CD4-positive, alpha-beta T cell (primary cell): Measurements from ENCODE around the gene SRMS. TPM values are rescaled to one million over a fixed set of nuclear protein-coding genes. Genes with fewer than 3 reads are reported as not detected.

Experiments
- ATAC-seq: fragments of 200-7000 bp; cut with Tn5 transposase; one replicate; pipeline ENCODE4 v1.10.0; 2022; ENCODE audit warnings: mild to moderate bottlenecking; ENCODE audit not compliant: poor library complexity
- CTCF ChIA-PET: fragments of 350-600 bp; sonication (Branson Sonifier 250); formaldehyde crosslinking; loops from one replicate; lab custom pipeline; 2021; ENCODE audit warnings: antibody characterized with exemption, inconsistent platforms; lab: Charles Lee
- POLR2A ChIA-PET: fragments of 350-600 bp; sonication (Branson Sonifier 250); formaldehyde crosslinking; loops from one replicate; lab custom pipeline; 2021; ENCODE audit warnings: antibody characterized with exemption, inconsistent platforms; lab: Charles Lee
- DNase-seq, 14 experiments: peaks; one replicate each; pipeline ENCODE4 v3.0.0-alpha.2; 2013 to 2020; ENCODE audit warnings: mixed read lengths in 2 of 14
- H3K27ac ChIP-seq, 2 donors: one replicate each; pipeline versions ENCODE4 v1.5.1 to v1.7.0; 2013; ENCODE audit warnings: low read length in 2 of 2, low read depth in 1 of 2, mild to moderate bottlenecking in 1 of 2
- H3K27me3 ChIP-seq, 2 experiments: 1 replicate in 1 of 2; 2 replicates in 1 of 2; pipeline versions ENCODE4 v1.6.1 to v1.7.0; 2013; ENCODE audit warnings: low read length in 2 of 2, control low read depth in 1 of 2, mild to moderate bottlenecking in 1 of 2, moderate library complexity in 1 of 2; ENCODE audit not compliant: insufficient read depth in 2 of 2, control insufficient read depth in 1 of 2
- H3K36me3 ChIP-seq: one replicate; pipeline ENCODE4 v1.6.1; 2013; ENCODE audit warnings: low read length, control low read depth; ENCODE audit not compliant: insufficient read depth
- H3K4me1 ChIP-seq: one replicate; pipeline ENCODE4 v1.6.1; 2013; ENCODE audit warnings: low read length, control low read depth; ENCODE audit not compliant: insufficient read depth
- H3K4me3 ChIP-seq: one replicate; pipeline ENCODE4 v1.5.1; 2013; ENCODE audit warnings: mild to moderate bottlenecking, low read length, moderate library complexity
- H3K9me3 ChIP-seq, 2 experiments: 1 replicate in 1 of 2; 2 replicates in 1 of 2; pipeline versions ENCODE4 v1.6.1 to v1.7.0; 2013; ENCODE audit warnings: low read length in 2 of 2, mild to moderate bottlenecking in 2 of 2, control low read depth in 1 of 2, moderate library complexity in 1 of 2; ENCODE audit not compliant: control insufficient read depth in 1 of 2, insufficient read depth in 1 of 2
- H3K27ac Mint-ChIP-seq: one replicate; pipeline ENCODE4 v1.8.0; 2020; ENCODE audit warnings: mixed read lengths
- H3K27me3 Mint-ChIP-seq: one replicate; pipeline ENCODE4 v1.8.0; 2021; ENCODE audit warnings: mixed read lengths
- H3K36me3 Mint-ChIP-seq: one replicate; pipeline ENCODE4 v1.8.0; 2021; ENCODE audit warnings: low read depth, mixed read lengths
- H3K4me1 Mint-ChIP-seq: one replicate; pipeline ENCODE4 v1.8.0; 2021; ENCODE audit warnings: low read depth, mixed read lengths
- H3K4me3 Mint-ChIP-seq: one replicate; pipeline ENCODE4 v1.8.0; 2020; ENCODE audit warnings: mild to moderate bottlenecking, mixed read lengths
- H3K9me3 Mint-ChIP-seq: one replicate; pipeline ENCODE4 v1.8.0; 2020; ENCODE audit warnings: mixed read lengths
- intact Hi-C, 2 experiments: fragments of 100-400 bp; cut with DNase I in 1 of 2; cut with micrococcal nuclease in 1 of 2; formaldehyde crosslinking; loops; one replicate each; pipeline versions ENCODE4 v1.15.1 to v1.9.0; 2023 to 2025; cut with DNase I, micrococcal nuclease
- total RNA-seq, 174 experiments: library from RNA in 2 of 174; stranded (reverse) in 2 of 174; gene quantifications; one replicate each; pipeline ENCODE4 v1.2.3 and lab custom pipeline; 2021 to 2026
- TF ChIP-seq, protein P1 (sequence below): fragments of 200-600 bp; IDR thresholded peaks from one replicate; pipeline ENCODE4 v1.8.0; 2022; ENCODE audit warnings: antibody characterized with exemption, mild to moderate bottlenecking

SRMS gene
- total RNA-seq, 2 experiments from 2014 or later = not detected

DNA sequence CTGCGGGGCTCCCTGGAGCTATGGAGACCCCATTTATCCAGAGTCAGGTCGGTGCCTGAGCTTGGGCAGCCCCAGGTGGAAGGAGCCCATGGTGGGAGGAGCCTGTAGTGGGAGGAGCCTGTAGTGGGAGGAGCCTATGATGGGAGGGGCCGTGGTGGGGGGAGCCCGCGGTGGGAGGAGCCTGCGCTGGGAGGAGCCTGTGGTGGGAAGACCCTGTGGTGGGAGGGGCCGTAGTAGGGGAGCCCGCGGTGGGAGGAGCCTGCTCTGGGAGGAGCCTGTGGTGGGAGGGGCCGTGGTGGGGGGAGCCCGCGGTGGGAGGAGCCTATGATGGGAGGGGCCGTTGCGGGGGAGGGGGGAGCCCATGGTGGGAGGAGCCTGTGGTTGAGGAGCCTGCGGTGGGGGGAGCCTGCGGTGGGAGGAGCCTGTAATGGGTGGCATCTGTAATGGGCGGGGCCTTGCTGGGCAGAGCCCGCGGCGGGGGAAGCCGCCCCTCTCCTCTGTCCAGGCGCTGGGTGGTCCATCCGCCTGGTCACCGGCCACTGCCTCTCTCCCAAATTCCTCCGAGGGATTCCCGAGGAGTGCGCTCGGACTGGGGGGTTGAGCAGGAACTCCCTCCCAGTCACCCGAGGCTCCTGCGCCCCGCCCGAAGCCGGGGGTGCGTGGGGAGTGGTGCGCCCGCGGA is 5.8 kb upstream of the SRMS start:
- H3K9me3 Mint-ChIP-seq = no peaks in the 10 kb centered on the region
- no peaks in the 10 kb centered on the region for H3K27me3 Mint-ChIP-seq
- TF ChIP-seq, protein P1, sequence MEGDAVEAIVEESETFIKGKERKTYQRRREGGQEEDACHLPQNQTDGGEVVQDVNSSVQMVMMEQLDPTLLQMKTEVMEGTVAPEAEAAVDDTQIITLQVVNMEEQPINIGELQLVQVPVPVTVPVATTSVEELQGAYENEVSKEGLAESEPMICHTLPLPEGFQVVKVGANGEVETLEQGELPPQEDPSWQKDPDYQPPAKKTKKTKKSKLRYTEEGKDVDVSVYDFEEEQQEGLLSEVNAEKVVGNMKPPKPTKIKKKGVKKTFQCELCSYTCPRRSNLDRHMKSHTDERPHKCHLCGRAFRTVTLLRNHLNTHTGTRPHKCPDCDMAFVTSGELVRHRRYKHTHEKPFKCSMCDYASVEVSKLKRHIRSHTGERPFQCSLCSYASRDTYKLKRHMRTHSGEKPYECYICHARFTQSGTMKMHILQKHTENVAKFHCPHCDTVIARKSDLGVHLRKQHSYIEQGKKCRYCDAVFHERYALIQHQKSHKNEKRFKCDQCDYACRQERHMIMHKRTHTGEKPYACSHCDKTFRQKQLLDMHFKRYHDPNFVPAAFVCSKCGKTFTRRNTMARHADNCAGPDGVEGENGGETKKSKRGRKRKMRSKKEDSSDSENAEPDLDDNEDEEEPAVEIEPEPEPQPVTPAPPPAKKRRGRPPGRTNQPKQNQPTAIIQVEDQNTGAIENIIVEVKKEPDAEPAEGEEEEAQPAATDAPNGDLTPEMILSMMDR = no peak
- H3K4me1 ChIP-seq = peaks cover 39% of the 10 kb centered on the region
- peak overlapping the region; percentile 68 for H3K4me3 ChIP-seq
- H3K27me3 ChIP-seq = peaks cover 3 to 4% of the 10 kb centered on the region in 2 experiments
- H3K36me3 ChIP-seq = no peaks in the 10 kb centered on the region
- intact Hi-C loops = loop anchor here (1.0 to 2.0 kb wide), 3 partner anchors 15 to 33 kb away; partner anchors contain the start of gene PPDPF (in 1 of the 2)
- H3K27ac Mint-ChIP-seq = peak overlapping the region; percentile 91
- peaks cover 0 to 3% of the 10 kb centered on the region in 2 experiments for H3K9me3 ChIP-seq
- POLR2A ChIA-PET = interaction anchor here (0.8 to 2.0 kb wide), 12 partner anchors 12 to 702 kb away, joined by 3 to 21 read pairs (median 4); partner anchors contain the start of genes GMEB2, HELZ2, PCMTD2 and PPDPF
- ATAC-seq = peak; percentile 83
- DNase-seq = peak; percentile 74 to 96 (median 90)
- H3K4me1 Mint-ChIP-seq = peaks cover 18% of the 10 kb centered on the region
- H3K4me3 Mint-ChIP-seq = peak overlapping the region; percentile 90
- peak overlapping the region; percentile 73 to 82 for H3K27ac ChIP-seq
- no peaks in the 10 kb centered on the region for H3K36me3 Mint-ChIP-seq
- CTCF ChIA-PET = interaction anchor here (0.8 to 1.4 kb wide), 3 partner anchors 16 to 89 kb away, joined by 4 to 7 read pairs (median 5); no protein-coding TSS in a partner anchor

DNA sequence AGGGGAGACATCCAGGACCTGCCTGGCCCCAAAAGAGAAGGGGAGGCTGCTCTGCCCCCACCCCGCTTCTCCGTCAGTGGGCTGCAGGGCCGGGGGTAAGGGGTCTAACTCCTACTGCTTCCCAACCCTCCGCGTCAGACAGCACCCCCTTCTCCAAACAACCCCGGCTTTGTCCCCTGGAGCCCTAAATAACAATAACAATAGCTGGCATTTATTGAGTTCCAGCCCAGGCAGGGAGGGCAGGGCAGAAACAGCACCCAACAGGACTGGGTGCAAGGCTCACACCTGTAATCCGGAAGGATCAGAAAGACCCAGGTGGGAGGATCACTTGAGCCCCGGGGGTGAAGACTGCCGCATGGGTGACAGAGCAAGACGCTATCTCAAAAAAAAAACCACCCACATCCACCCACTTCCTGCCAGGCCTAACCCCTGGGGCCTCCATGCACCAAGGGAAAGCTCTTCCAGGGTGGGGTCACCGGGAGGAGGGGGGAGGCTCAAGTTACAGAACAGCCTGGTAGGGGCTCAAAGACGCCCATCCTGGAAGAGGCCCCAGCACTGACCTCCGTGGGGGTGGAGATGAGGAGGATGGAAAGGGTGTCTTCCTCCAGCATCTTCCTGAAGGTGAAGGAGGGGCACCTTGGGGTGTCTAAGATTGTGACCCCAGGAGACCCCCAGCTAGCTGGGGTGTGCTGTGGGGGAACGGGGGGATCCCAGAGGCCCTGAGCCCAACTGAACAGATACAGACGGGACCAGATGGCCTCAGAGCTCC is 5.1 kb upstream of the SRMS start:
- Histone ChIP-seq H3K27ac (peak overlapping the region; percentile 73 to 82), H3K4me1 (peaks cover 39% of the 10 kb centered on the region), H3K36me3 (no peaks in the 10 kb centered on the region), H3K9me3 (peaks cover 0 to 3% of the 10 kb centered on the region in 2 experiments), H3K27me3 (peaks cover 3 to 5% of the 10 kb centered on the region in 2 experiments), H3K4me3 (peak overlapping the region; percentile 42)
- Mint-ChIP-seq H3K4me3 (peak overlapping the region; percentile 90), H3K27me3 (no peaks in the 10 kb centered on the region), H3K36me3 (no peaks in the 10 kb centered on the region), H3K9me3 (no peaks in the 10 kb centered on the region), H3K4me1 (peaks cover 18% of the 10 kb centered on the region), H3K27ac (peak overlapping the region; percentile 91)
- peak; percentile 29 to 86 (median 50) for DNase-seq
- intact Hi-C loops = loop anchor here (1.0 to 2.0 kb wide), 3 partner anchors 14 to 32 kb away; partner anchors contain the start of gene PPDPF (in 1 of the 2)
- ATAC-seq = peak; percentile 59
- TF ChIP-seq, protein P1 = no peak
- CTCF ChIA-PET = interaction anchor here (0.8 to 1.4 kb wide), 4 partner anchors 8 to 89 kb away, joined by 3 to 7 read pairs (median 4); no protein-coding TSS in a partner anchor
- POLR2A ChIA-PET = interaction anchor here (0.7 to 2.0 kb wide), 13 partner anchors 11 to 703 kb away, joined by 3 to 21 read pairs (median 4); partner anchors contain the start of genes GMEB2, HELZ2, PCMTD2 and PPDPF

GRCh38 chr20:63551068-63551467 is 3.5 kb upstream of the SRMS start:
- Histone ChIP-seq H3K36me3 (no peaks in the 10 kb centered on the region), H3K9me3 (peaks cover 0 to 3% of the 10 kb centered on the region in 2 experiments), H3K27ac (no peak overlapping the region), H3K27me3 (peaks cover 3 to 5% of the 10 kb centered on the region in 2 experiments), H3K4me1 (peaks cover 39% of the 10 kb centered on the region), H3K4me3 (no peak overlapping the region)
- intact Hi-C loops = no loop called here
- no peaks in the 10 kb centered on the region for H3K27me3 Mint-ChIP-seq
- H3K4me3 Mint-ChIP-seq = no peak overlapping the region
- TF ChIP-seq, protein P1 = no peak
- no peak for DNase-seq
- ChIA-PET POLR2A (interaction anchor here (0.5 kb wide), 1 partner anchor 348 kb away, joined by 3 read pairs; no protein-coding TSS in a partner anchor), CTCF (no interaction called here)
- H3K36me3 Mint-ChIP-seq = no peaks in the 10 kb centered on the region
- no peak for ATAC-seq
- peaks cover 18% of the 10 kb centered on the region for H3K4me1 Mint-ChIP-seq
- peak overlapping the region; percentile 47 for H3K27ac Mint-ChIP-seq
- no peaks in the 10 kb centered on the region for H3K9me3 Mint-ChIP-seq
